Ishikawa (cell line): ENCODE results near the gene ZNF341.

ENCODE experiments used
- CREB1 ChIP-seq: IDR thresholded peaks from 2 replicates; pipeline ENCODE4 v1.6.1; 2012; ENCODE audit warnings: low read depth
- EGR1 ChIP-seq: IDR thresholded peaks from 2 replicates; pipeline ENCODE4 v1.6.1; 2012
- EP300 ChIP-seq: IDR thresholded peaks from 2 replicates; pipeline ENCODE4 v1.6.1; 2012; ENCODE audit warnings: borderline replicate concordance
- FOXM1 ChIP-seq: IDR thresholded peaks from 2 replicates; pipeline ENCODE4 v1.6.1; 2012; ENCODE audit warnings: low read depth, borderline replicate concordance
- MAX ChIP-seq: IDR thresholded peaks from 2 replicates; pipeline ENCODE4 v1.6.1; 2012
- NFIC ChIP-seq: IDR thresholded peaks from 2 replicates; pipeline ENCODE4 v1.6.1; 2012
- RAD21 ChIP-seq: IDR thresholded peaks from 2 replicates; pipeline ENCODE4 v1.6.1; 2012; ENCODE audit warnings: low read depth
- REST ChIP-seq: IDR thresholded peaks from 2 replicates; pipeline ENCODE4 v1.6.1; 2012; ENCODE audit warnings: low read depth, mild to moderate bottlenecking
- TAF1 ChIP-seq: IDR thresholded peaks from 2 replicates; pipeline ENCODE4 v1.6.1; 2012; ENCODE audit warnings: low read depth, mild to moderate bottlenecking
- TCF12 ChIP-seq: IDR thresholded peaks from 2 replicates; pipeline ENCODE4 v1.6.1; 2012; ENCODE audit warnings: low read depth
- TEAD4 ChIP-seq: IDR thresholded peaks from 2 replicates; pipeline ENCODE4 v1.6.1; 2012
- YY1 ChIP-seq: IDR thresholded peaks from 2 replicates; pipeline ENCODE4 v1.6.1; 2012; ENCODE audit warnings: low read depth
- ZBTB7A ChIP-seq: IDR thresholded peaks from 2 replicates; pipeline ENCODE4 v1.6.1; 2012; ENCODE audit warnings: low read depth
- TF ChIP-seq, protein P1 (sequence below): IDR thresholded peaks from 2 replicates; pipeline ENCODE4 v1.6.1; 2012

GRCh38 chr20:33687993-33688937, 43.5 kb upstream of the ZNF341 start:
- no peak for TF ChIP-seq REST
- TF ChIP-seq EP300, result no peak
- TF ChIP-seq CREB1, result no peak
- TF ChIP-seq TAF1, result no peak
- no peak for TF ChIP-seq MAX
- TF ChIP-seq RAD21, result no peak
- no peak for TF ChIP-seq NFIC
- TF ChIP-seq TCF12, result no peak
- TF ChIP-seq EGR1, result no peak
- TF ChIP-seq YY1, result no peak
- TF ChIP-seq TEAD4, result no peak
- TF ChIP-seq FOXM1, result no peak
- TF ChIP-seq ZBTB7A, result no peak
- TF ChIP-seq, protein P1, sequence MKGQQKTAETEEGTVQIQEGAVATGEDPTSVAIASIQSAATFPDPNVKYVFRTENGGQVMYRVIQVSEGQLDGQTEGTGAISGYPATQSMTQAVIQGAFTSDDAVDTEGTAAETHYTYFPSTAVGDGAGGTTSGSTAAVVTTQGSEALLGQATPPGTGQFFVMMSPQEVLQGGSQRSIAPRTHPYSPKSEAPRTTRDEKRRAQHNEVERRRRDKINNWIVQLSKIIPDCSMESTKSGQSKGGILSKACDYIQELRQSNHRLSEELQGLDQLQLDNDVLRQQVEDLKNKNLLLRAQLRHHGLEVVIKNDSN, result no peak
